NB4 (cell line): ENCODE measurements around the gene RHEX.

ENCODE experiments used
- POLR2A ChIP-seq: IDR thresholded peaks from 2 replicates; pipeline ENCODE4 v1.6.1; 2011; ENCODE audit warnings: mild to moderate bottlenecking; ENCODE audit not compliant: insufficient read length; ENCODE audit errors: extremely low read depth
- TF ChIP-seq, protein P1 (sequence below): IDR thresholded peaks from one replicate; pipeline ENCODE4 v1.5.1; 2012; ENCODE audit warnings: low read depth, low read length

DNA sequence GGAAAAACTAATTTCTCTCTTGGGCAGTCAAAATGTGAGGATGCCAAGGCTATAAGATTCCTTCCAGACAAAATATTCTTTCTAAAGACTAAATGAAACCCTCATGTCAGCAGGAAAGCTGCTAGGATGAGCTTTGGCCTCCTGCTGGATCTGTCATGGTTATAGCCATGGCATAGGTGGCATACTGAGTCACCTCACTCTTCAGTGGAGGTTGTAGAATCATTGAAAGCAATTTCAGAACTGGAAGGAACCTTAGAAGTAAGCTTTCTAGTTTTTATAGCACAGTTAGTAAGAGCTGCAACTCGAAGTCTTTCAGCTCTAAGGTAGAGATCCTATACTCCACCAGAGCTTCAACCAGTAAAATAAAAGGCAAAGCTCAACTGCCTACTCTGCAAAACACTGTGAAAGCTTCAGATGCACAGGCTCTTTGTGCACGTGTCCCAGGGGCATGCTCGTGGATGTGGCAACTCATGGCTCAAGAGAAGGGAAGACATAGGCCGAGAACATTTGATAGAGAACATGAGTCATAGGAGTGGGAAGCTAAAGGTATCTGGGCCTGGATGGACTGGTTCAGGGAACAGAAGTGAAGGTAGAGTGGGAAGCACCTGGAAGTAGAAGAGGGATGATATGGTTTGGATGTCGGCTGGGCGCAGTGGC lies 58.4 kb downstream of the RHEX start:
- no peak for TF ChIP-seq POLR2A
- TF ChIP-seq, protein P1, sequence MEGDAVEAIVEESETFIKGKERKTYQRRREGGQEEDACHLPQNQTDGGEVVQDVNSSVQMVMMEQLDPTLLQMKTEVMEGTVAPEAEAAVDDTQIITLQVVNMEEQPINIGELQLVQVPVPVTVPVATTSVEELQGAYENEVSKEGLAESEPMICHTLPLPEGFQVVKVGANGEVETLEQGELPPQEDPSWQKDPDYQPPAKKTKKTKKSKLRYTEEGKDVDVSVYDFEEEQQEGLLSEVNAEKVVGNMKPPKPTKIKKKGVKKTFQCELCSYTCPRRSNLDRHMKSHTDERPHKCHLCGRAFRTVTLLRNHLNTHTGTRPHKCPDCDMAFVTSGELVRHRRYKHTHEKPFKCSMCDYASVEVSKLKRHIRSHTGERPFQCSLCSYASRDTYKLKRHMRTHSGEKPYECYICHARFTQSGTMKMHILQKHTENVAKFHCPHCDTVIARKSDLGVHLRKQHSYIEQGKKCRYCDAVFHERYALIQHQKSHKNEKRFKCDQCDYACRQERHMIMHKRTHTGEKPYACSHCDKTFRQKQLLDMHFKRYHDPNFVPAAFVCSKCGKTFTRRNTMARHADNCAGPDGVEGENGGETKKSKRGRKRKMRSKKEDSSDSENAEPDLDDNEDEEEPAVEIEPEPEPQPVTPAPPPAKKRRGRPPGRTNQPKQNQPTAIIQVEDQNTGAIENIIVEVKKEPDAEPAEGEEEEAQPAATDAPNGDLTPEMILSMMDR = no peak
